ENCODE results near the gene RTTN.

- TF ChIP-seq CTCF (IDR thresholded peaks at IDR 0.05) (no peak), TEAD4 (CRISPR knock-in tag; IDR thresholded peaks at IDR 0.05) (no peak)
These were observed 206.9 kb downstream of the RTTN start for GRCh38 chr18:69998523-69998987.
